ENCODE data around the gene SFXN5. TPM values are rescaled to one million over a fixed set of nuclear protein-coding genes. Genes with fewer than 3 reads are reported as not detected.
A peak's percentile ranks its signal among the peaks of the same experiment; 100 is the strongest.

Gene SFXN5
- total RNA-seq, 1 donor from 2014 or later = 9.8 TPM

DNA sequence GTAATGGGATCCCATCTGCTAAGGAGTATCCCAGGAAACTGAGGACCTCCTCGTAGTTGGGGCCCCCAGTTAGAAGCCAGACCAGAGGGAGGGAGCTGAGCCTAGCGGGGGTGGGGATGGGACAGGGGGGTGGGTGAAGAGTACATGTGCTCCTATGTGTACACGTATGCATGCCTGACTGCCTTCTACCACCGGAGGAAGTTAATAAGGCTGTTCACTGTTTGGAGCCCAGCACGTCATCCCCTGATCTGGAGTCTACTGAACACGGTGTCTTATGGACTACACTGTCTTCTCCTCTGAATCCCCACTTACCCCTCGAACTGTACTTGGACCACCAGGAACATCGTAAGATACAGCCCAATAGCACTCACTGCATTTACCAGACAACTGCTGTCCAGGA lies 68.5 kb downstream of the SFXN5 start:
- intact Hi-C loops (cut with DNase I) = no loop called here
- TF ChIP-seq, protein P1, sequence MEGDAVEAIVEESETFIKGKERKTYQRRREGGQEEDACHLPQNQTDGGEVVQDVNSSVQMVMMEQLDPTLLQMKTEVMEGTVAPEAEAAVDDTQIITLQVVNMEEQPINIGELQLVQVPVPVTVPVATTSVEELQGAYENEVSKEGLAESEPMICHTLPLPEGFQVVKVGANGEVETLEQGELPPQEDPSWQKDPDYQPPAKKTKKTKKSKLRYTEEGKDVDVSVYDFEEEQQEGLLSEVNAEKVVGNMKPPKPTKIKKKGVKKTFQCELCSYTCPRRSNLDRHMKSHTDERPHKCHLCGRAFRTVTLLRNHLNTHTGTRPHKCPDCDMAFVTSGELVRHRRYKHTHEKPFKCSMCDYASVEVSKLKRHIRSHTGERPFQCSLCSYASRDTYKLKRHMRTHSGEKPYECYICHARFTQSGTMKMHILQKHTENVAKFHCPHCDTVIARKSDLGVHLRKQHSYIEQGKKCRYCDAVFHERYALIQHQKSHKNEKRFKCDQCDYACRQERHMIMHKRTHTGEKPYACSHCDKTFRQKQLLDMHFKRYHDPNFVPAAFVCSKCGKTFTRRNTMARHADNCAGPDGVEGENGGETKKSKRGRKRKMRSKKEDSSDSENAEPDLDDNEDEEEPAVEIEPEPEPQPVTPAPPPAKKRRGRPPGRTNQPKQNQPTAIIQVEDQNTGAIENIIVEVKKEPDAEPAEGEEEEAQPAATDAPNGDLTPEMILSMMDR (IDR thresholded peaks at IDR 0.05) = no peak
- no peak for TF ChIP-seq POLR2AphosphoS5 (IDR thresholded peaks at IDR 0.05; ENCODE audit: insufficient read depth in 1 of 2, low read depth in 1 of 2)
- TF ChIP-seq POLR2A (IDR thresholded peaks at IDR 0.05) = no peak
- Histone ChIP-seq H3K27me3 (no peaks in the 10 kb centered on the region), H3K4me1 (no peaks in the 10 kb centered on the region), H3K4me3 (no peak overlapping the region), H3K27ac (no peak overlapping the region), H3K36me3 (no peaks in the 10 kb centered on the region), H3K9me3 (no peaks in the 10 kb centered on the region)
- DNase-seq (ENCODE audit: extremely low spot score in 2 of 2) = peak; percentile 46 to 75

DNA sequence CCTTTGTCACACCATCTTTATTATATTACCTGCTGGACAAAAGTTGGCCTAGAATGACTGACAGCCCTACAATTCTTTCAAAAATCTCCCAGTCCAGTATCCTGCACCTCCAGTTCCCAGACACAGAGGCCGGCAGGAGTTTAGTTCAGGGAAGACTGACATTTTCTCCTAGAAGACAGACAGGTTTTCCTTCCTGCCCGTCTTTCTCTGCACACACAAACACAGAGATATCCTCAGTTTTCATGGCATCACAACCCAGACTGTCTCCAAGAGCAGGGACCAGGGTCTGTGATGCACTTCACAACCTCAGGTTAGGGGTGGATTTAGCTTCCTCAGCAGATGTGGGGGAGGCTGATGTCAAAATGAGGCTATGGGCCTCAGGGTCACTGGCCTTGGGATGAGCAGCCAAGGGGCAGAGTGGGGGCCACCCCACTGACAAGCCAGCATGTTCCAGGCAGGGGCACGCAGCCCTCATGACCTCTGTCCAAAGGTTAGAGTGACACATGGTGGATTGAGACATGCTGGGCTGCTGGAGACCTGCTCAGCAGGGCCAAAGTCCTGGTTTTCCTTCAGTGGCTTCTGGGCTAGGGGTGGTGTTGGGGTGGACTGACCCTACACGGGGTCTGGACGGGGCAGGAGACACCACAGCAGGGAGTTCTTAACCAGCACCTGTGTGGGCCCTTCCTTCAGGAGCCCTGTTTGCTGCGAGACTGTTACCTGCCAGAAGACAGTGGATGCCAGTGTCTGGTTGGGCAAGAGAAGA lies 70.5 kb downstream of the SFXN5 start:
- H3K27me3 ChIP-seq = no peaks in the 10 kb centered on the region
- intact Hi-C loops (cut with DNase I) = no loop called here
- H3K4me1 ChIP-seq = no peaks in the 10 kb centered on the region
- H3K36me3 ChIP-seq = no peaks in the 10 kb centered on the region
- DNase-seq (ENCODE audit: extremely low spot score in 2 of 2) = peak in 1 of 2 donors; percentile 67
- no peaks in the 10 kb centered on the region for H3K9me3 ChIP-seq
- TF ChIP-seq POLR2AphosphoS5 (IDR thresholded peaks at IDR 0.05; ENCODE audit: insufficient read depth in 1 of 2, low read depth in 1 of 2) (no peak), POLR2A (IDR thresholded peaks at IDR 0.05) (no peak)
- TF ChIP-seq, protein P1 (IDR thresholded peaks at IDR 0.05) = no peak
- no peak overlapping the region for H3K4me3 ChIP-seq
- H3K27ac ChIP-seq = no peak overlapping the region

DNA sequence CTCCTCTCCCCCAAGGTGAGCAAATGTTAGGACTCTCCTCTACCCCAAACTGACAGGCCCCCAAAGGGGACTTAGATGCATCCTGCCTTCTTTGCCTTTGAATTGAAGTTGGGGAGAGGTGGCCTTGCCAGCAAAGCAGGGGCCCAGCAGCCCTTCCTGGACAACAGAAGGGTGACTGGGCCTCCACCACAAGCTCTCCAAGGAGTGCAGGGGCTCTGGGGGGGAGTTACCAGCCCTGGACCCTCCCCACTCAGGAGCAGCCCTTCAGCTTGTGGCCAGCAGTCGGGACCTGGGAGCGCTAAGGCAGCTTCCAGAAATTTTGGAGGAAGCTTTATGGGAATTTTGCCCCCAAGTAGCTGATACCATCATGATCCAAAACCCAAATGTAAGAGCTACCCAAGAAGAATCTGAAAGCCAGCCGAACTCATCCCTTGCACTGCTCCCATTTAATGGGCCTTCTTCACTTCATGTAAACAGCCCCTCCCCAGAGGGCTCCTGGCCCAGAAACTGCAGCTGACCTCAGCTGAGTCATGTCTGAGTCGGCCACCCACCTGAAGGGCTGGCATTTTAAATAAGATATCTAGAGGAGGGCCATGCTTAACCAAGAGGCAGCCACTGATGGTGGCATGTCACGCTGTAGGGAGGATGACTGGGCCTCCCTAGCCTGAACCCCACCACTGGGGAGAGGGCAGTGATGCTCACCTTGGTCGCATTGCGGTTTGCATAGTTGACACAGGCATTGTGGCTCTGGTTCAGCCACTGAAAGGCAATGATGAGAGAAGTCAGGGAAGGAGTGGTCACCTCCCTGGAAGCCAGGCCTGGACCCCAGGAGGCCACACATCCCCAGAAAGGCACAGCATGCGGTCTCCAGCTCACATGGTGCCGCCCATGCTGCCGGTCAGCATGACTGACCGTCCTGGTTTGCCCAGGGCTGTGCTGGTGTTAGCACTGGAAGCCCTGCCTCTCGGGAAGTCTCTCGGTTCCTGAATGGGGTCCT lies 71.5 kb downstream of the SFXN5 start:
- Histone ChIP-seq H3K9me3 (no peaks in the 10 kb centered on the region), H3K27me3 (no peaks in the 10 kb centered on the region), H3K36me3 (no peaks in the 10 kb centered on the region), H3K4me1 (no peaks in the 10 kb centered on the region), H3K4me3 (no peak overlapping the region), H3K27ac (no peak overlapping the region)
- intact Hi-C loops (cut with DNase I) = no loop called here
- DNase-seq (ENCODE audit: extremely low spot score in 2 of 2) = peak in 1 of 2 donors; percentile 69
- TF ChIP-seq, protein P1 (IDR thresholded peaks at IDR 0.05) = no peak
- no peak for TF ChIP-seq POLR2AphosphoS5 (IDR thresholded peaks at IDR 0.05; ENCODE audit: insufficient read depth in 1 of 2, low read depth in 1 of 2)
- TF ChIP-seq POLR2A (IDR thresholded peaks at IDR 0.05) = no peak

DNA sequence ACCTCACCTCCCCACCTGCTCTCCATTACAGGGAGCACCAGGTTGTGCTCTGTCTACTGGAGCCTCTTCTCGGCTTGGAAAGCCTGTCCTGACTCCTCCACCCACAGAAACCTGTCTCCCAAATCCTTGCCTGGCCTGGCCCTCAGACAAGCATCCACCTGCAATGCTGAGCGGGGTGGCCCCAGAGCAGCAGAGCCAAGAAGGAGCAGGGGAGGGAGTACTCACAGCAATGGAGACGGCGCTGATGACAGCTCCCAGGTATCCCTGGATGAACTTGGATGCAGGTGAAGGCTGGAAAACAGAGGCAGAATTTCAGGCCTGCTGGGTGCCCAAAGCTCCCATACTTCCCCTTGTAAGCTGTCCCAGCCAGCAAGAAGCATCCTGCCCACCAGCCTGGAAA lies 72.8 kb downstream of the SFXN5 start:
- H3K4me1 ChIP-seq = no peaks in the 10 kb centered on the region
- no peak overlapping the region for H3K4me3 ChIP-seq
- TF ChIP-seq, protein P1 (IDR thresholded peaks at IDR 0.05) = no peak
- TF ChIP-seq POLR2AphosphoS5 (IDR thresholded peaks at IDR 0.05; ENCODE audit: insufficient read depth in 1 of 2, low read depth in 1 of 2) (no peak), POLR2A (IDR thresholded peaks at IDR 0.05) (no peak)
- intact Hi-C loops (cut with DNase I) = no loop called here
- DNase-seq (ENCODE audit: extremely low spot score in 2 of 2) = peak; percentile 52 to 93
- H3K9me3 ChIP-seq = no peaks in the 10 kb centered on the region
- no peaks in the 10 kb centered on the region for H3K36me3 ChIP-seq
- H3K27me3 ChIP-seq = no peaks in the 10 kb centered on the region
- H3K27ac ChIP-seq = no peak overlapping the region

All from vagina (tissue), 2 donors.